LNCaP clone FGC (cell line): ENCODE data around the gene RAP2C.

Experiments
- DNase-seq: peaks from one replicate; pipeline ENCODE4 v3.0.0-alpha.2; 2011; ENCODE audit warnings: low read depth
- H3K4me3 ChIP-seq: 2 replicates; pipeline ENCODE4 v1.5.1; 2011; ENCODE audit warnings: mild to moderate bottlenecking, low read depth, low read length, control low read depth
- TF ChIP-seq, protein P1 (sequence below): IDR thresholded peaks from 2 replicates; pipeline ENCODE4 v1.5.1; 2012; ENCODE audit warnings: mild to moderate bottlenecking; ENCODE audit not compliant: control insufficient read depth, insufficient read depth; ENCODE audit errors: extremely low read depth

RAP2C gene

GRCh38 chrX:132184871-132185270, 34.4 kb downstream of the RAP2C start:
- TF ChIP-seq, protein P1, sequence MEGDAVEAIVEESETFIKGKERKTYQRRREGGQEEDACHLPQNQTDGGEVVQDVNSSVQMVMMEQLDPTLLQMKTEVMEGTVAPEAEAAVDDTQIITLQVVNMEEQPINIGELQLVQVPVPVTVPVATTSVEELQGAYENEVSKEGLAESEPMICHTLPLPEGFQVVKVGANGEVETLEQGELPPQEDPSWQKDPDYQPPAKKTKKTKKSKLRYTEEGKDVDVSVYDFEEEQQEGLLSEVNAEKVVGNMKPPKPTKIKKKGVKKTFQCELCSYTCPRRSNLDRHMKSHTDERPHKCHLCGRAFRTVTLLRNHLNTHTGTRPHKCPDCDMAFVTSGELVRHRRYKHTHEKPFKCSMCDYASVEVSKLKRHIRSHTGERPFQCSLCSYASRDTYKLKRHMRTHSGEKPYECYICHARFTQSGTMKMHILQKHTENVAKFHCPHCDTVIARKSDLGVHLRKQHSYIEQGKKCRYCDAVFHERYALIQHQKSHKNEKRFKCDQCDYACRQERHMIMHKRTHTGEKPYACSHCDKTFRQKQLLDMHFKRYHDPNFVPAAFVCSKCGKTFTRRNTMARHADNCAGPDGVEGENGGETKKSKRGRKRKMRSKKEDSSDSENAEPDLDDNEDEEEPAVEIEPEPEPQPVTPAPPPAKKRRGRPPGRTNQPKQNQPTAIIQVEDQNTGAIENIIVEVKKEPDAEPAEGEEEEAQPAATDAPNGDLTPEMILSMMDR, result no peak
- H3K4me3 ChIP-seq, result no peak overlapping the region
- no peak for DNase-seq

DNA sequence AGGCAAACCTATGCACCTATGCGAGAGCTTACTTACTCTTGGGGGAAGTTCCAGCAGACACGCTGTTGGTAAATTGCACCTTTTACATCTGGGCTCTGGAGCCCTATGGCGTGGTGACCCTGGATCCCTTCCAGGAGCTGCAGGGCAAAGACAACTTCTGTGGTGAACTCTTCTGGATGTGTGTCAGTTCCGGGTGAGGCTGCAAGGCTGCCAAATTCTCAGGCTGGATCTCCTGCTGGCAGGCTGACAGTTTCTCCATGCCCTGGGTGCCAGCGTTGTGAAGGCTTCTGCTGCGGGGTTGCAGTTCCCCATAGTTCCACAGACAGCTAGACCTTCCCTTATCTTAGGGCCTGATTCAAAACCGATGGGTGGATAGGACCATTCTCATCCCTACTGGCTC, 37.9 kb downstream of the RAP2C start:
- peak; percentile 65 for DNase-seq
- TF ChIP-seq, protein P1, result no peak
- no peak overlapping the region for H3K4me3 ChIP-seq

GRCh38 chrX:132180929-132181328, 38.3 kb downstream of the RAP2C start:
- DNase-seq, result no peak
- no peak overlapping the region for H3K4me3 ChIP-seq
- TF ChIP-seq, protein P1, result no peak

DNA sequence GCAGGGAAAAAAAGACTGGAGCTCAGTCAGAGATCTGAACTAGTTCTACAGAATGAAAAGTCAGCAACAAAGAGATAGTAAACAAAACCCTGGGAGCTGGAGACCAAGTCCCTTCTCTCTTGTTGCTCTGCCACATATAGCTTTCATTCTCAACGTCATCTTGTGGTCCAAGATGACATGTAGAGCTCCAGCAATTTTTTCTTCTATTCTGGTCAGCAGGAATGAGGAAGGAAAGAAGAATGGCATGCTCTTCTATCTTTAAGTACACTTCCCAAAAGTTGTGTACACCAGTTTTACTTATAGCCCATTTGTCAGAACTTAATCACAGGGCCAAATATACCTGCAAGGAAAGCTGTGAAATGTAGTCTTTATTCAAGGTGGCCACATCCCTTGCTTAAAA, 45.6 kb downstream of the RAP2C start:
- no peak for DNase-seq
- no peak overlapping the region for H3K4me3 ChIP-seq
- TF ChIP-seq, protein P1, result no peak

DNA sequence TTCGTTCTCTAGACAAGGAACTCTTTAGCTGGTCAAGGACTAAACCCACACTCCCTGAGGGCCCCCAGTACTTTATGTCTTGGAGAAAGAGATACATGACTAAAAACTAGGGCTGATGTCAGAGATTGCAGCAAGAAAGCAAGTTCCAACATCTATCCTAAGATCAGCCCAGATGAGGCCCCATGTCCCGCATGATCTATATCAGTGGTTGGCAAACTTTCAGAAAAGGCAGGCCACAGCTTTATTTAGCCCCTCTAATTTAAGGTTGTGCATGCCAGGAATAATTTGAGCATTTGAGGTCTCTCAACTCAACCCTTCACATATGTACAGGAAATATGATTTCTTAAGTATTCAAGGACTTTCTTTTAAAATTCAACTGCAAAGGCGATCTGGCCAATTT, 47.4 kb downstream of the RAP2C start:
- DNase-seq, result no peak
- TF ChIP-seq, protein P1, result no peak
- no peak overlapping the region for H3K4me3 ChIP-seq

GRCh38 chrX:132171478-132171877, 47.8 kb downstream of the RAP2C start:
- TF ChIP-seq, protein P1, result no peak
- H3K4me3 ChIP-seq, result no peak overlapping the region
- no peak for DNase-seq

GRCh38 chrX:132169554-132169953, 49.7 kb downstream of the RAP2C start:
- no peak overlapping the region for H3K4me3 ChIP-seq
- TF ChIP-seq, protein P1, result no peak
- DNase-seq, result peak; percentile 30
